Spleen (tissue), 11 donors: Measurements from ENCODE around the gene SCN4B. TPM values are rescaled to one million over a fixed set of nuclear protein-coding genes. Genes with fewer than 3 reads are reported as not detected.
A peak's percentile ranks its signal among the peaks of the same experiment; 100 is the strongest.

Experiments
- DNase-seq: peaks from one replicate; pipeline ENCODE4 v3.0.0-alpha.2; 2020
- H3K27ac ChIP-seq, 8 donors: fragments of 200-600 bp; sonication (generic) in 7 of 8; 1 replicate in 4 of 8; 2 replicates in 4 of 8; pipeline versions ENCODE4 v1.5.0 to v1.8.0; 2016 to 2021; ENCODE audit warnings: inconsistent platforms in 4 of 8, mild to moderate bottlenecking in 4 of 8, moderate library complexity in 1 of 8
- H3K27me3 ChIP-seq, 7 donors: fragments of 200-600 bp; sonication (generic) in 6 of 7; replicated peaks in 1 of 7; 1 replicate in 4 of 7; 2 replicates in 3 of 7; pipeline versions ENCODE4 v1.5.0 to v1.8.0; 2016 to 2021; ENCODE audit warnings: inconsistent platforms in 3 of 7, mild to moderate bottlenecking in 1 of 7
- H3K36me3 ChIP-seq, 6 donors: fragments of 200-600 bp; sonication (generic) in 5 of 6; 1 replicate in 4 of 6; 2 replicates in 2 of 6; pipeline versions ENCODE4 v1.5.0 to v1.8.0; 2016 to 2021; ENCODE audit warnings: inconsistent platforms in 2 of 6
- H3K4me1 ChIP-seq, 6 donors: fragments of 200-600 bp; sonication (generic) in 5 of 6; 1 replicate in 3 of 6; 2 replicates in 3 of 6; pipeline versions ENCODE4 v1.5.0 to v1.8.0; 2016 to 2021; ENCODE audit warnings: inconsistent platforms in 3 of 6
- H3K4me3 ChIP-seq, 8 donors: fragments of 200-600 bp; sonication (generic) in 7 of 8; 1 replicate in 4 of 8; 2 replicates in 4 of 8; pipeline versions ENCODE4 v1.5.0 to v1.8.0; 2016 to 2021; ENCODE audit warnings: inconsistent platforms in 4 of 8, mild to moderate bottlenecking in 4 of 8, moderate library complexity in 2 of 8
- H3K9me3 ChIP-seq, 8 donors: fragments of 200-600 bp; sonication (generic) in 7 of 8; 1 replicate in 4 of 8; 2 replicates in 4 of 8; pipeline versions ENCODE4 v1.5.0 to v1.8.0; 2016 to 2021; ENCODE audit warnings: inconsistent platforms in 4 of 8
- POLR2A ChIP-seq, 3 donors: fragments of 450-650 bp; IDR thresholded peaks; one replicate each; pipeline ENCODE4 v1.5.1; 2017; ENCODE audit warnings: antibody characterized with exemption in 3 of 3, mild to moderate bottlenecking in 1 of 3
- POLR2AphosphoS5 ChIP-seq, 3 donors: sonication (generic); formaldehyde crosslinking; IDR thresholded peaks; one replicate each; pipeline ENCODE4 v1.5.1; 2017; ENCODE audit warnings: antibody characterized with exemption in 3 of 3
- WGBS, 5 donors: extraction: QIAGEN DNeasy Blood & Tissue Kit in 3 of 5; methylation state at CpG; one replicate each; pipeline versions ENCODE4 v1.1.5 to v1.1.7; 2013 to 2018; 5-methylcytosine and 5-hydroxymethylcytosine counted together
- intact Hi-C: fragments of 100-400 bp; cut with DNase I; formaldehyde crosslinking; loops from one replicate; pipeline ENCODE4 v1.15.0; 2023; ENCODE audit warnings: low total_unique reads
- polyA plus RNA-seq, 3 donors: library from polyadenylated mRNA; stranded (reverse); fragments of 200-250 nt; gene quantifications; one replicate each; pipeline ENCODE4 v1.2.1, GENCODE V29; 2013
- total RNA-seq, 7 donors: library from RNA; depleted of rRNA in 3 of 7; stranded (reverse); fragments of >200 nt in 3 of 7; fragmentation: NEBNext Ultra II Directional in 4 of 7; extraction: Animal tissue kit (Norgen Biotek cat#: 25700) in 4 of 7; gene quantifications; one replicate each; pipeline versions ENCODE4 v1.1.0 to v1.2.1, GENCODE V29; 2016 to 2021
- TF ChIP-seq, protein P1 (sequence below), 11 experiments: fragments of 200-600 bp in 7 of 11; fragments of 450-650 bp in 4 of 11; sonication (generic) in 4 of 11; IDR thresholded peaks in 8 of 11; conservative IDR thresholded peaks in 3 of 11; 1 replicate in 7 of 11; 2 replicates in 4 of 11; pipeline versions ENCODE4 v1.4.0 to v1.8.0; 2016 to 2021; ENCODE audit warnings: antibody characterized with exemption in 11 of 11, inconsistent platforms in 4 of 11, mild to moderate bottlenecking in 1 of 11
- donor health status: healthy with polysubstance abuse.
- donor health status: DM: no; HTN: no; CAD: no; lungs with moderate emphysema.
- donor health status: DM: no; HTN: no; CAD: no.
- donor health status: Bipolar disorder and iron deficiency.
- donor health status: healthy.
- donor health status: DM: no; HTN: no; CAD: no.
- donor health status: DM: yes; HTN: yes; CAD: no.

The SCN4B gene
- total and polyA plus RNA-seq, 10 donors, result 0.06 to 1.9 (median 0.41) TPM; not detected in 2

DNA sequence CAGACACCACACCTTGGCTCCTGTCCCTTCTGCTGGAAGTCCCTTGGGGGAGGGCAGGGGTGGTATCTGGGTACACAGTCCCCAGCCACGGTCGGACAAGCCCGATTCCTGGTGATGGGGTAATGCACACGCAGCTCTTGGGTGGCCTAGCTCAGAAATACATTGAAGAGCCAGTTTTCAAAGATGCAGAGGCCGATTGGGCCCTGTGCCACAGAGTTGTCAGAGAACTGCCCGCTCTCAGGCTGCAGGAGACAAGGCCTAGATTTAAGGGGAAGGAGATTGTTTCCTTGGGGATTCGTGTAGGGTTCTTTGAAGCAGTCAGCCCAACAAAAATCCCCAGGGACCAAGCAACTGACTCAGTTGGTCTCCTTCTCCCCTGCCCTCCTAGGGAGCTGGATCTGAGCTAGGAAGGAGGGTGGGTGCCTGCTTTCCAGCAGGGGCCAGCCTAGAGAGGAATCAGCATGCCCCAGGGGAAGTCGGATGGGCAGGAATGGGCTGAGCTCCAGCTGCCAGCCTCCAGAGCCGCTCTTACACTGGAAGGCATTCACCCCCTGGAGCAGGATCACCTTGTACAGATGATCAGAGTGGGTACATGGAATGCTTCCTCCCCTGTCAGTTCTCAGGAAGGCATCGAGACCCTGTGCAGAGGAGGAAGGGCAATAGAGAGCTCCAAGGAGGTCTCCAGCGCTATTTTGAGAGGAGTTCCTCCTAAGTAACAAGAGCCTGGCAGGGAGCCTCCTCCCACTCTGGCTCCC is 3.3 kb upstream of the SCN4B start:
- intact Hi-C loops, result no loop called here
- Histone ChIP-seq H3K4me3 (no peak overlapping the region), H3K9me3 (no peaks in the 10 kb centered on the region), H3K27me3 (peaks cover 4 to 88% (median 62%) of the 10 kb centered on the region in 7 donors), H3K4me1 (peaks cover 5 to 26% (median 14%) of the 10 kb centered on the region in 6 donors), H3K27ac (no peak overlapping the region), H3K36me3 (no peaks in the 10 kb centered on the region)
- 56 to 70% (median 66%) methylated on average over 7 to 11 of the region's 11 CpGs for WGBS, 5 donors
- TF ChIP-seq POLR2AphosphoS5 (IDR thresholded peaks at IDR 0.05) (no peak), POLR2A (IDR thresholded peaks at IDR 0.05) (no peak)
- TF ChIP-seq, protein P1, sequence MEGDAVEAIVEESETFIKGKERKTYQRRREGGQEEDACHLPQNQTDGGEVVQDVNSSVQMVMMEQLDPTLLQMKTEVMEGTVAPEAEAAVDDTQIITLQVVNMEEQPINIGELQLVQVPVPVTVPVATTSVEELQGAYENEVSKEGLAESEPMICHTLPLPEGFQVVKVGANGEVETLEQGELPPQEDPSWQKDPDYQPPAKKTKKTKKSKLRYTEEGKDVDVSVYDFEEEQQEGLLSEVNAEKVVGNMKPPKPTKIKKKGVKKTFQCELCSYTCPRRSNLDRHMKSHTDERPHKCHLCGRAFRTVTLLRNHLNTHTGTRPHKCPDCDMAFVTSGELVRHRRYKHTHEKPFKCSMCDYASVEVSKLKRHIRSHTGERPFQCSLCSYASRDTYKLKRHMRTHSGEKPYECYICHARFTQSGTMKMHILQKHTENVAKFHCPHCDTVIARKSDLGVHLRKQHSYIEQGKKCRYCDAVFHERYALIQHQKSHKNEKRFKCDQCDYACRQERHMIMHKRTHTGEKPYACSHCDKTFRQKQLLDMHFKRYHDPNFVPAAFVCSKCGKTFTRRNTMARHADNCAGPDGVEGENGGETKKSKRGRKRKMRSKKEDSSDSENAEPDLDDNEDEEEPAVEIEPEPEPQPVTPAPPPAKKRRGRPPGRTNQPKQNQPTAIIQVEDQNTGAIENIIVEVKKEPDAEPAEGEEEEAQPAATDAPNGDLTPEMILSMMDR (IDR thresholded peaks at IDR 0.05 in 8 of 11, conservative IDR thresholded peaks at IDR 0.05 in 3 of 11), result no peak
- no peak for DNase-seq

DNA sequence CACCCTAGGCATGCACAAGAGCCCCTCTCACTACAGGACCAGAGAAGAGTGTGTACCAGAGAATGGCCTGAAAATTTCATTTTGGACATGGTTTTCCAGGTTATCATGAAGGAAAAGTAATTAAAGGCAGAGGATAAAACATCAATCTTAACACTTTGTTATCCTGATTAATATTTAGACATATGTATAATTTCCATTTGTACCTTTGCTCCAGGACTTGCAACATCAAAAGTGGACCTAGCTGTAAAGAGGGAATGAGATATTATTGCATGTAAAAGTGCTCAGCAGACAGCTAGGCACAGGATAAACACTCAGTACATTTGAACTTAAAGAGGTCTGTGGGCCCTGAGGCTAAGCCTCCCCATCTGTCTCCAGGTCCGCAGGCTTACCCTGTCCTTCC is 2.0 kb upstream of the SCN4B start:
- Histone ChIP-seq H3K4me1 (peaks cover 5 to 26% (median 14%) of the 10 kb centered on the region in 6 donors), H3K36me3 (no peaks in the 10 kb centered on the region), H3K9me3 (no peaks in the 10 kb centered on the region), H3K27me3 (peaks cover 4 to 93% (median 62%) of the 10 kb centered on the region in 7 donors), H3K4me3 (no peak overlapping the region), H3K27ac (no peak overlapping the region)
- WGBS, 5 donors, result 73 to 100% (median 87%) methylated on average over 1 of the region's 1 CpG
- DNase-seq, result no peak
- TF ChIP-seq, protein P1 (IDR thresholded peaks at IDR 0.05 in 8 of 11, conservative IDR thresholded peaks at IDR 0.05 in 3 of 11), result no peak
- no peak for TF ChIP-seq POLR2A (IDR thresholded peaks at IDR 0.05)
- no peak for TF ChIP-seq POLR2AphosphoS5 (IDR thresholded peaks at IDR 0.05)
- intact Hi-C loops, result no loop called here

DNA sequence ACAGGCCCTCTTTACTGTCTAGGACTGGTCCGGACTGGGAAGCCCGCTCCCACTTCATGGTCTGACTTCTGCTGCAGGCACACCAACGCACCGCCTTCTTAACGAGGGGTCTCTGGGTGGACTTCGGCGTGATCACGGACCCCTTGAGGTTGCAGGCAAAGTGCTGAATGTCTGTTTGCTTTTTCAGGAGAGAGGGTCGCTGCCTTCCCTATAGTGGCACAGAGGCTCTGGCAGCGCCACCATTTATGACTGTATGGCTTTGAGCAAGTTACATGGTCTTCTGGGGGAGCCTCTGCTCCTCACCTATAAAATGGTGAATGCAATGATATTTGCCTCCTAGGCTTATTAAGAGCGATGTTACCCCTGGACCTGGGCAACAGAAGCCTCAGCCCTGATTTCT is 1.4 kb upstream of the SCN4B start:
- intact Hi-C loops, result no loop called here
- H3K36me3 ChIP-seq, result no peaks in the 10 kb centered on the region
- 87 to 91% (median 88%) methylated on average over 11 of the region's 11 CpGs for WGBS, 5 donors
- no peak for DNase-seq
- peaks cover 4 to 95% (median 62%) of the 10 kb centered on the region in 7 donors for H3K27me3 ChIP-seq
- H3K4me1 ChIP-seq, result peaks cover 5 to 26% (median 14%) of the 10 kb centered on the region in 6 donors
- H3K27ac ChIP-seq, result no peak overlapping the region
- H3K4me3 ChIP-seq, result no peak overlapping the region
- TF ChIP-seq POLR2A (IDR thresholded peaks at IDR 0.05) (no peak), POLR2AphosphoS5 (IDR thresholded peaks at IDR 0.05) (no peak)
- TF ChIP-seq, protein P1 (IDR thresholded peaks at IDR 0.05 in 8 of 11, conservative IDR thresholded peaks at IDR 0.05 in 3 of 11), result no peak
- no peaks in the 10 kb centered on the region for H3K9me3 ChIP-seq

DNA sequence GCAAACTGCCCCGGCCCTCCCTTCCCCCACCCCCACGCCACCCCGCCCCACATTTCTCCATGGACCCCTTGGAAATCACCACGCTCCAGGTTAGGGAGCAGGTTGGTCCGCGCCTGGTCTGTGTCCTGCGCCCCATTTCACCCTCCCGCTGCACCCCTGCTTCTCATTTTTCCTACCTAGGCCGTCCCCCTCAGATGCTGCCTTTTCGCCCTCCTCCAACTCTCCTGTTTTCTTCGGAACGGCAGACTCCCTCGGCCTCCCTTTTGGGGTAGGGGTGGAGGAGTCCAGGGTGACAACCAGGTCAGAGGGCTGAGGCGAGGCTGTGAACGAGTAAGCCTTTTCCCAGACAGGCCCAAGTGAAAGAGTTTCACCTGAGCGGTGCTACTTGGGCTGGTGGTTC is 893 bp upstream of the SCN4B start:
- 21 to 33% (median 27%) methylated on average over 14 to 16 of the region's 16 CpGs for WGBS, 5 donors
- Histone ChIP-seq H3K4me1 (peaks cover 5 to 26% (median 14%) of the 10 kb centered on the region in 6 donors), H3K27ac (no peak overlapping the region), H3K4me3 (peak overlapping the region in 6 of 8 donors; percentile 38 to 69 (median 44)), H3K36me3 (no peaks in the 10 kb centered on the region), H3K9me3 (no peaks in the 10 kb centered on the region), H3K27me3 (peaks cover 4 to 95% (median 62%) of the 10 kb centered on the region in 7 donors)
- DNase-seq, result no peak
- intact Hi-C loops, result no loop called here
- TF ChIP-seq POLR2AphosphoS5 (IDR thresholded peaks at IDR 0.05) (no peak), POLR2A (IDR thresholded peaks at IDR 0.05) (no peak)
- TF ChIP-seq, protein P1 (IDR thresholded peaks at IDR 0.05 in 8 of 11, conservative IDR thresholded peaks at IDR 0.05 in 3 of 11), result no peak
